Measurements from ENCODE around the gene TRIM17. TPM values are rescaled to one million over a fixed set of nuclear protein-coding genes. Genes with fewer than 3 reads are reported as not detected.

Gene TRIM17
- total RNA-seq, 1 experiment from 2014 or later: 55.5 TPM

- intact Hi-C loops (cut with micrococcal nuclease; ENCODE audit: unreplicated experiment): no loop called here
- Histone ChIP-seq H3K4me3 (no peak overlapping the region), H3K4me1 (replicated peaks; ENCODE audit: insufficient read depth) (peaks cover 11% of the 10 kb centered on the region), H3K9me3 (ENCODE audit: insufficient read depth, low read depth) (no peaks in the 10 kb centered on the region), H3K9me2 (ENCODE audit: insufficient read depth) (no peaks in the 10 kb centered on the region), H4K20me1 (ENCODE audit: insufficient read depth) (peaks cover 63% of the 10 kb centered on the region), H3K79me2 (ENCODE audit: low read depth) (peaks cover 56% of the 10 kb centered on the region), H3K4me2 (no peak overlapping the region), H3K27me3 (ENCODE audit: insufficient read depth, low read depth) (no peaks in the 10 kb centered on the region), H3K27ac (no peak overlapping the region), H3K36me3 (ENCODE audit: low read depth) (peaks cover 29% of the 10 kb centered on the region), H2AFZ (no peak overlapping the region), H3F3A (ENCODE audit: insufficient read depth, low read depth) (peaks cover 10% of the 10 kb centered on the region; the same call in 1 of the 2 replicates)
- CTCF ChIA-PET: no interaction called here
- POLR2A ChIA-PET (ENCODE audit: unreplicated experiment): no interaction called here
- no TSS peak for BruUV-seq (replicated peaks)
- TF ChIP-seq CTCF (conservative IDR thresholded peaks at IDR 0.05) (no peak), EZH2 (IDR thresholded peaks at IDR 0.05; ENCODE audit: low read depth) (no peak)
- no peak for DNase-seq
Measured at GRCh38 chr1:228399531-228400236, 17.0 kb downstream of the TRIM17 start.

- Histone ChIP-seq H3K27me3 (ENCODE audit: insufficient read depth, low read depth) (no peaks in the 10 kb centered on the region), H3K79me2 (ENCODE audit: low read depth) (peaks cover 48% of the 10 kb centered on the region)
Measured at GRCh38 chr1:228398741-228399461, 17.8 kb downstream of the TRIM17 start.

GRCh38 chr1:228397966-228398365 lies 18.7 kb downstream of the TRIM17 start:
- POLR2A ChIA-PET (ENCODE audit: unreplicated experiment): no interaction called here
- peaks cover 11% of the 10 kb centered on the region for H3K4me1 ChIP-seq (replicated peaks; ENCODE audit: insufficient read depth)
- H3K27me3 ChIP-seq (ENCODE audit: insufficient read depth, low read depth): no peaks in the 10 kb centered on the region
- H3K79me2 ChIP-seq (ENCODE audit: low read depth): peaks cover 38% of the 10 kb centered on the region
- intact Hi-C loops (cut with micrococcal nuclease; ENCODE audit: unreplicated experiment): no loop called here
- H2AFZ ChIP-seq: no peak overlapping the region
- peaks cover 24% of the 10 kb centered on the region for H3F3A ChIP-seq (ENCODE audit: insufficient read depth, low read depth)
- no peaks in the 10 kb centered on the region for H3K9me2 ChIP-seq (ENCODE audit: insufficient read depth)
- H3K36me3 ChIP-seq (ENCODE audit: low read depth): peaks cover 18% of the 10 kb centered on the region; the same call in 1 of the 2 replicates
- TF ChIP-seq EZH2 (IDR thresholded peaks at IDR 0.05; ENCODE audit: low read depth) (no peak), CTCF (conservative IDR thresholded peaks at IDR 0.05) (no peak)
- H3K9me3 ChIP-seq (ENCODE audit: insufficient read depth, low read depth): no peaks in the 10 kb centered on the region
- no peak for DNase-seq
- peaks cover 49% of the 10 kb centered on the region for H4K20me1 ChIP-seq (ENCODE audit: insufficient read depth)
- TSS peak; percentile 1 for BruUV-seq (replicated peaks)
- no peak overlapping the region for H3K27ac ChIP-seq
- no peak overlapping the region for H3K4me2 ChIP-seq
- no peak overlapping the region for H3K4me3 ChIP-seq
- CTCF ChIA-PET: no interaction called here

More at GRCh38 chr1:228398741-228399461, 17.8 kb downstream of the TRIM17 start:
- H3K36me3 ChIP-seq (ENCODE audit: low read depth): peaks cover 21% of the 10 kb centered on the region; the same call in 1 of the 2 replicates
- H3K9me2 ChIP-seq (ENCODE audit: insufficient read depth): no peaks in the 10 kb centered on the region
- H3K4me3 ChIP-seq: no peak overlapping the region
- ChIA-PET CTCF (no interaction called here), POLR2A (ENCODE audit: unreplicated experiment) (interaction anchor here (0.5 kb wide), 1 partner anchor 249 kb away, joined by 8 read pairs; the partner anchor contains the start of gene GJC2)
- BruUV-seq (replicated peaks): no TSS peak
- no peaks in the 10 kb centered on the region for H3K9me3 ChIP-seq (ENCODE audit: insufficient read depth, low read depth)
- peaks cover 5% of the 10 kb centered on the region for H3K4me1 ChIP-seq (replicated peaks; ENCODE audit: insufficient read depth)
- DNase-seq: no peak
- H4K20me1 ChIP-seq (ENCODE audit: insufficient read depth): peaks cover 55% of the 10 kb centered on the region
- no peak overlapping the region for H2AFZ ChIP-seq
- TF ChIP-seq EZH2 (IDR thresholded peaks at IDR 0.05; ENCODE audit: low read depth): no peak
- TF ChIP-seq CTCF (conservative IDR thresholded peaks at IDR 0.05): no peak
- no peak overlapping the region for H3K27ac ChIP-seq
- H3K4me2 ChIP-seq: no peak overlapping the region
- peaks cover 15% of the 10 kb centered on the region; the same call in 1 of the 2 replicates for H3F3A ChIP-seq (ENCODE audit: insufficient read depth, low read depth)
- intact Hi-C loops (cut with micrococcal nuclease; ENCODE audit: unreplicated experiment): no loop called here
